ENCODE measurements around the gene TMEM145. TPM values are rescaled to one million over a fixed set of nuclear protein-coding genes. Genes with fewer than 3 reads are reported as not detected.

TMEM145 gene
- total and polyA plus RNA-seq, 10 of the 15 experiments (the other 5 are each of a cell fraction or from before 2014, with no cell fraction given), result 0.04 to 0.97 (median 0.16) TPM; not detected in 4

GRCh38 chr19:42291435-42291810 lies 21.7 kb upstream of the TMEM145 start:
- intact Hi-C loops (cut with micrococcal nuclease; ENCODE audit: unreplicated experiment), result no loop called here
- no TSS peak for BruUV-seq (replicated peaks)
- Histone ChIP-seq H4K20me1 (ENCODE audit: control insufficient read depth, insufficient read depth) (no peaks in the 10 kb centered on the region), H3K36me3 (ENCODE audit: control insufficient read depth in 2 of 2, insufficient read depth in 2 of 2, low read length in 1 of 2) (peaks cover 24 to 33% of the 10 kb centered on the region in 2 experiments), H3K27ac (ENCODE audit: control insufficient read depth, insufficient read depth) (no peak overlapping the region), H3K4me2 (ENCODE audit: control insufficient read depth, insufficient read depth) (no peak overlapping the region), H3K27me3 (replicated peaks in 1 of 2; ENCODE audit: control insufficient read depth in 2 of 2, insufficient read depth in 2 of 2, low read length in 1 of 2) (no peaks in the 10 kb centered on the region), H3K4me3 (no peak overlapping the region), H2AFZ (ENCODE audit: control insufficient read depth, low read depth, low read length) (no peak overlapping the region), H3K9me3 (replicated peaks; ENCODE audit: control insufficient read depth, insufficient read depth, low read length) (no peaks in the 10 kb centered on the region), H3K79me2 (ENCODE audit: control insufficient read depth, insufficient read depth, low read length) (no peaks in the 10 kb centered on the region), H3K9ac (ENCODE audit: control insufficient read depth, insufficient read depth, low read length) (no peak overlapping the region), H3K4me1 (ENCODE audit: control insufficient read depth, insufficient read depth, low read length) (no peaks in the 10 kb centered on the region; the same call in 1 of the 2 replicates)
- ChIA-PET RAD21 (ENCODE audit: unreplicated experiment) (no interaction called here), POLR2A (interaction anchor here (0.5 kb wide), 1 partner anchor 13 kb away, joined by 6 read pairs; no protein-coding TSS in a partner anchor), CTCF (interaction anchor here (0.9 kb wide), 1 partner anchor 44 kb away, joined by 3 read pairs; no protein-coding TSS in a partner anchor), SMC1A (ENCODE audit: uncharacterized antibody, unreplicated experiment) (no interaction called here)
- TF ChIP-seq MXI1 (IDR thresholded peaks at IDR 0.05; ENCODE audit: low read depth, low read length), result no peak
- ATAC-seq (no peak), FAIRE-seq (no peak), DNase-seq (ENCODE audit: low read depth, low spot score) (no peak)
- 79% methylated on average over 9 of the region's 9 CpGs for WGBS (ENCODE audit: insufficient coverage, insufficient replicate concordance, low lambda C conversion rate, missing lambda C conversion rate)
- in situ Hi-C loops (cut with MboI), result no loop called here

- ChIA-PET CTCF (interaction anchor here (0.9 kb wide), 1 partner anchor 45 kb away, joined by 3 read pairs; no protein-coding TSS in a partner anchor), SMC1A (ENCODE audit: uncharacterized antibody, unreplicated experiment) (no interaction called here), RAD21 (ENCODE audit: unreplicated experiment) (no interaction called here), POLR2A (interaction anchor here (0.5 kb wide), 1 partner anchor 12 kb away, joined by 6 read pairs; no protein-coding TSS in a partner anchor)
- peaks cover 26 to 33% of the 10 kb centered on the region in 2 experiments for H3K36me3 ChIP-seq (ENCODE audit: control insufficient read depth in 2 of 2, insufficient read depth in 2 of 2, low read length in 1 of 2)
- DNase-seq (ENCODE audit: low read depth, low spot score) (no peak), FAIRE-seq (no peak), ATAC-seq (no peak)
- no peak for TF ChIP-seq ZNF24 (IDR thresholded peaks at IDR 0.05)
- intact Hi-C loops (cut with micrococcal nuclease; ENCODE audit: unreplicated experiment) (no loop called here), in situ Hi-C loops (cut with MboI) (no loop called here)
- WGBS (ENCODE audit: insufficient coverage, insufficient replicate concordance, low lambda C conversion rate, missing lambda C conversion rate), result 91% methylated on average over 26 of the region's 27 CpGs
- H3K4me2 ChIP-seq (ENCODE audit: control insufficient read depth, insufficient read depth), result no peak overlapping the region
- no peaks in the 10 kb centered on the region for H3K27me3 ChIP-seq (replicated peaks in 1 of 2; ENCODE audit: control insufficient read depth in 2 of 2, insufficient read depth in 2 of 2, low read length in 1 of 2)
- no TSS peak for BruUV-seq (replicated peaks)
- H3K4me1 ChIP-seq (ENCODE audit: control insufficient read depth, insufficient read depth, low read length), result no peaks in the 10 kb centered on the region; the same call in 1 of the 2 replicates
- H3K27ac ChIP-seq (ENCODE audit: control insufficient read depth, insufficient read depth), result no peak overlapping the region
- H3K79me2 ChIP-seq (ENCODE audit: control insufficient read depth, insufficient read depth, low read length), result no peaks in the 10 kb centered on the region
- H3K9ac ChIP-seq (ENCODE audit: control insufficient read depth, insufficient read depth, low read length), result no peak overlapping the region
- no peaks in the 10 kb centered on the region for H3K9me3 ChIP-seq (replicated peaks; ENCODE audit: control insufficient read depth, insufficient read depth, low read length)
- H4K20me1 ChIP-seq (ENCODE audit: control insufficient read depth, insufficient read depth), result no peaks in the 10 kb centered on the region
- H2AFZ ChIP-seq (ENCODE audit: control insufficient read depth, low read depth, low read length), result no peak overlapping the region
- no peak overlapping the region for H3K4me3 ChIP-seq
Observed at GRCh38 chr19:42292042-42292960, 20.8 kb upstream of the TMEM145 start.

Measured in GM12878 (cell line).